AML-193 (cell line): ENCODE results near the gene SALL4.

ENCODE experiments used
- DNase-seq, 2 experiments: peaks; one replicate each; lab custom pipeline; 2025; lab: John Stamatoyannopoulos, UW

The SALL4 gene

GRCh38 chr20:51735728-51736600 lies 66.4 kb downstream of the SALL4 start:
- DNase-seq, result no peak

DNA sequence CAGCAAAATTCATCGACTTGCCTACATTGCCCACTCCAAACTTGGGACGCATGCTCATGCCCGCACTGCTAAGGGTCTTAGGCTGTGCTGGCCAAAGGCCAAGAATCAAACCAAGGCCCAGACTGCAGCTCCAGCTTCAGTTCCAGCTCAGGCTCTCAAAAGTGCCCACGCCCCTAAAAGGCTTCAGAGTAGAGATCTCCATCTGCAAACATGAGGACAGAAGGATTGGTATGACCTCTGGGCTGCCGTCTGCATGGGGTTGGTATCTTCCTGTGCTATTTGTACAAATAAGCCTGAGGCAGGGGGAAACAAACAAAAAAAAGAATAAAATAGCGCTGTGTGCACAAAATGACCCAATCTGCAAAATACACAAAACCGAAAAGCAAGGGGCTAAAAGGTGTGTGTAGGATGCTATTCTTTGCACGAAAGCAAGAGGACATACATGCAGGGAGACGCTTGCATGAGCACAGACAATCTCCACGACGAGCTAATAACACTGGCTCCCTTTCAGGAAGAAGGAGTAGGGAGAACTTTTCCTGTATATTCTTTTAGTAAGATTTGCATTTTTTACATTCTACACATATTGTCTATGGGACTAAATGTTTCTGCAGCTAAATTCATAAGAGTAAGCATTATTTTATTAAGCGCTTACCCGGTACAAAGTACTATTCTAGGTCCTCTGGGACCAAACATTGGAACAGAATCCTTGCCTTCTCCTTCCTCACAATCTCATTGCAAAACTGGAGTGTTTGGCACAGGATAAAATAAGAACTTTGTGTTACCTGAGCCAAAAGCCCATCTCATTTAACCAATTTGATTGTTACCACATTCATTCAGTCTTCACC lies 67.2 kb downstream of the SALL4 start:
- no peak for DNase-seq

DNA sequence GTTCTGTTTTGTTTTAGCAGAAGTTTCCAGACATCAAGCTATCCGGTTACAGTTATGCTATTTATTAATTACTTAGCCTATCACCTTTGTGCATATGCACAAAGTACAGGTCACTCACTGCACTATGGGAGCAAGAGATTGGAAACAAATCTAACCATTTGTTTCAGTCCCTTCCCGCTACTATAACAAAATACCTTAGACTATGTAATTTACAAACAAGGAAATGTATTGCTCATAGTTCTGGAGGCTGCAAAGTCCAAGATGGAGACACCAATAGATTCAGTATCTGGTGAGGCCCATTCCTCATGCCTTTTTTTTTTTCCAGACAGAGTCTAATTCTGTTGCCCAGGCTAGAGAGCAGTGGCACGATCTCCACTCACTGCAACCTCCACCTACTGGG lies 69.3 kb downstream of the SALL4 start:
- no peak for DNase-seq
